HS-5 (cell line): ENCODE results near the gene HOMER2.
"Not testable (repeated sequence)": the region's sequence is repeated elsewhere in the genome, so short reads cannot be mapped to it uniquely, and the experiment has no call there.

Experiments
- DNase-seq: peaks from one replicate; pipeline ENCODE4 v3.0.0-alpha.2; 2012; ENCODE audit warnings: low read depth

HOMER2 gene

GRCh38 chr15:82831894-82832600, 120.5 kb downstream of the HOMER2 start:
- DNase-seq, result no peak

DNA sequence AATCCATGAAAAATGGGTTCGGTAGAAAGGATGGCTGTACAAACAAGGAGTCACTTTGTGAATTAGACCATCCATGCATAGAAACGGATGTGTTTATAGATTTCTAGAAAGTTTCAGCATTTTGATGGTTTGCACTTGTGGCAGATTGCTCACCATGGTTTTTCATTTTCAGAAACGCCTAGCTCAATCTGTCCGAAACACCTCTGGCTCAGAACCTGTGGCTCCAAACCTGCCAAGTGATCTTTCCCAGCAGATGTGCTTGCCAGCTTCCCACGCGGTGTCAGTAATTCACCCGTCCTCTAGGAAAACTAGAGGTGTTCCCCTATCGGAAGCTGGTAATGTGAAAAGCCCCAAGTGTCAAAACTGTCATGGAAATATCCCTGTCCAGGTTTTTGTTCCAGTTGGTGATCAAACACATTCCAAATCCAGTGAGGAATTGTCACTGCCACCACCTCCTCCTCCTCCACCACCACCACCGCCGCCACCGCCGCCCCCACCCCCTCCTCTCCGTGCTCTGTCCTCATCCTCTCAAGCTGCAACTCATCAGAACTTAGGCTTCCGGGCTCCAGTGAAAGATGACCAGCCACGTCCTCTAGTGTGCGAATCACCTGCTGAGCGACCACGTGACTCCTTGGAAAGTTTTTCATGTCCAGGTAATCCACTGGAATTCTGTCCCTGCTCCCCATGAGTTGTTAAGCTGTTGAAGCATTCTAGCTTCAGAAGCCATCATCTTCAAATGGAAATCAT, 121.9 kb downstream of the HOMER2 start:
- no peak for DNase-seq

GRCh38 chr15:82829234-82829633, 123.3 kb downstream of the HOMER2 start:
- no peak for DNase-seq

DNA sequence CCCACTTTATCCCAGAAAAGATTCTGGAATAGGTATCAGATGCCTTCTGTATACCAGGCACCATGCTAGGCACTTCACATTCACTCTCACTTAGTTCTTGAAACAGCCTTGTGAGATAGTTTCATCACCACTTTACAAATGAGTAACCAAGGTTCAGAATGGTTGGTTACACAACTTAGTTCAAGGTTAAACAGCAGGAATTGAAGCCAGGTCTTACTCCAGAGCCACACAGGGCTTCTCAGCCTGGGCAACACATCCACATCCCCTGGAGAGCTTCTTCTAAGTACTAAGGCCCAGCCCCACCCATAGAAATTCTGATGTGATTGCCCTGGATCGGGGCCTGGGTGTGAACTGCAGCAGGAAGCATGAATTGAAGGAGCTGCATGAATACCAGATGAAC, 124.4 kb downstream of the HOMER2 start:
- DNase-seq, result no peak

GRCh38 chr15:82823049-82823448, 129.5 kb downstream of the HOMER2 start:
- DNase-seq, result no peak

GRCh38 chr15:82821851-82822250, 130.7 kb downstream of the HOMER2 start:
- DNase-seq, result not testable (repeated sequence)

- not testable (repeated sequence) for DNase-seq
These were observed 131.1 kb downstream of the HOMER2 start for GRCh38 chr15:82821396-82821795.

GRCh38 chr15:82820128-82820527, 132.4 kb downstream of the HOMER2 start:
- no peak for DNase-seq

GRCh38 chr15:82812994-82813393, 139.5 kb downstream of the HOMER2 start:
- no peak for DNase-seq

DNA sequence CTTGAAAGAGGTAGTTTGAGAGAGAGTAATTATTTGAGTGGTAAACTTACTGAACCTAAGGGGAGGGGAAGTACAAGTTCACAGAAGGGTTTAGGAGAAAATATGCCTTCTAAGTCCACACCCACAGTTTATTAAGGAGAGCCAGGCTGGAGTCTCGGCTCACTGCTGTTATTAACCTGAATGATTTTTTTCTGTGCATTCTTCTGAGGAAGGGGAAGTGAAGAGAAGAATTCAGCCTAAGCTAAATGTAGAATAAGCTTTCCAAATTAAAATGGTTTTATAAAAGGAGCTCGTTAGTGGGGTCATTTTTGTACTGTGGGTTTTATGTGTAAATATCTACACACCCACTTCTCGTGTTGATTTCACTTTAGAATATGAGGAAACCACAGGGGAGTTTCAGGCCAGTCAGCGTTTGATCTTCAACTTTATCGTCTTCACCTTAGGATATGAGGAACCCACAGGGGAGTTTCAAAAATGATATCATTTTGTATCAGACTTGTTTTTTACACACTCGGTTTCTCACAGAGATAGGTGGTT, 141.6 kb downstream of the HOMER2 start:
- DNase-seq, result no peak

- peak; percentile 45 for DNase-seq
These were observed 142.2 kb downstream of the HOMER2 start for GRCh38 chr15:82810061-82810889.

- peak; percentile 86 for DNase-seq
These were observed 143.0 kb downstream of the HOMER2 start, which contains the start of gene WHAMM for GRCh38 chr15:82809308-82810060. TSS of gene WHAMM (plus strand) at chr15:82809628. CDS start at chr15:82809727, 99 bp downstream.

DNA sequence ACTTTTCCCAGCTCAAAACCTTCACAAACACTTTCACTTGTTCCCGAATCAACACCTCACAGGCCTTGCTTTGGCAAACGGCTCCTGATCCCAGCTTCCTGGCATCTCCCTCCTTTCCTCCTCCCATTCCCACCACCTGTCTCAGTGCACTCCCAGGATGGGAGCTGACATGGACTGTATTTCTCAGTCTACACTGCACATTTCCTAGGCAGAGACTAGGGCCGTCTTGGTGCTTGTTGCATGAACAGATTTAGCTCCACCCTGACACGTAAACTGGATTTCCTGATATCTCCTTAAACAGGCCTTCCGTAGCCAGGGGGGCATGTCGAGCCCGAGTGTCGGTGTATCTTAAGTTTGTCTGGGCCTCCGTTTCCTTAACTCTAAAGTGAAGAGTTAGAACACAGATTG, 143.9 kb downstream of the HOMER2 start:
- no peak for DNase-seq

DNA sequence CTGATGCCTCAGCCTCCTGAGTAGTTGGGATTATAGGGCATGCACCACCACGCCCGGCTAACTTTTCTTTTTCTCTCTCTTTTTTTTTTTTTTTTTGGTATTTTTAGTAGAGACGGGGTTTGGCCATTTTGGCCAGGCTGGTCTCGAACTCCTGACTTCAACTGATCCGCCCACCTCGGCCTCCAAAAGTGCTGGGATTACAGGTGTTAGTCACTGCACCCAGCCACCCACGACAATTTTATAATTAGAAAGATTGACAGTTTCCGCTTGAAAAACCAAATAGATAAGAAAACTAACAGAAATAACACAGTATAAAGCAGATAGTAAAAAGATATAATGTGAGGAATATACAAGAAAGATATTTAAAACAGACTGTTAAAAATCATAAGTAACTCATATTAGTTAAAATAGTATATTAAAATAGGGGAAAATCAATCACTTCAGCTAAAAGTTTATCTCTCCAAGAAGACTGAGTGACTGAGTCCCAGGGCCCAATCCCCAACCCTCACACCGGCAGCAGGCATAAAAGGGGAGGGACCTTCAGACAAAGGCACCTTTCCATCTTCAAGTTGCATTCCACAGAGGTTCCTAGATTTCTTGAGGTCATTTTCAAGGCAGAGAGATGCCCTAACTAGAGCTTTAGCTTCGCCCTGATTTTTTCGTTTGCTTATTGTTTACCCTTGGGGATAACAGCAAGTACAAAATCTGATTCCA, 144.4 kb downstream of the HOMER2 start:
- no peak for DNase-seq

DNA sequence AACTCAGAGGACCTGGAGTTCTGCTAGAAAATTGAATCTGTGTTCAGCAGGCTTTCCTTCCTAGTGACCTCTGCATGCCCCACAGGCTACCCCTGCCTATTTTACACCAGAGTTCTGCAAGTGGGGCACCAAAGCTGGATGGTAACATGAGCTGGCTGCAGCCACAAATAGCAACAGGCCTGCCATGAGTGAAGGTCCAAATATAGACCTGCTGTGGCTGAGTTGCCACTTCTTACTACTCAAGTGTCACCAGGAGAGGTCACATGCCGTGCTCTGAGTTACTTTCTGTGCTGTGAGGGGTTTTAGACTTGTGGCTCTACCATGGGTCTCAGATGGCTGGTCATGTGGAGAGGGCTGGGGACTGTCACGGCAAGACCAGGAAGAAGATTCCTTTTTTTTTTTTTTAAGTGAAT, 146.5 kb downstream of the HOMER2 start, which contains the start of gene FSD2:
FSD2 (minus strand) TSS at position 76 of the 413 bp plus-strand sequence. CDS start 18,679 bp downstream, outside the sequence.
- no peak for DNase-seq

DNA sequence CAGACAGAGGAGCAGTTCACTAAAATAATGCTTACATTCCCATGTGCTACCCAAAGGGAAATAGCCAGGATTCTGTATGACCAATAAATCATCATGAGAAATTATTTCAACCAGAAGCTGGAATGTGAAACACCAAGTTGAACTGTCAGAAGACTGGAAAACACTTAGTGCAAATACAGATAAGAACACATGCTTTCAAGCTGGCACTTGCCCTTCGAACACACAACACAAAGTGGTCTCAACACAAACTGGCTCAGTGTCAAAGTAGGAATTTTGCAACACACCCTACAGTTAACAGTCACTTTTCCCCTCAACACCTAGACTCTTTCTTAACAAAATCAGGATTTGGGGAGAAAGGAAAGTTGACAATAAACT, 148.0 kb downstream of the HOMER2 start:
- DNase-seq, result no peak

GRCh38 chr15:82803793-82804574, 148.5 kb downstream of the HOMER2 start:
- DNase-seq, result no peak

DNA sequence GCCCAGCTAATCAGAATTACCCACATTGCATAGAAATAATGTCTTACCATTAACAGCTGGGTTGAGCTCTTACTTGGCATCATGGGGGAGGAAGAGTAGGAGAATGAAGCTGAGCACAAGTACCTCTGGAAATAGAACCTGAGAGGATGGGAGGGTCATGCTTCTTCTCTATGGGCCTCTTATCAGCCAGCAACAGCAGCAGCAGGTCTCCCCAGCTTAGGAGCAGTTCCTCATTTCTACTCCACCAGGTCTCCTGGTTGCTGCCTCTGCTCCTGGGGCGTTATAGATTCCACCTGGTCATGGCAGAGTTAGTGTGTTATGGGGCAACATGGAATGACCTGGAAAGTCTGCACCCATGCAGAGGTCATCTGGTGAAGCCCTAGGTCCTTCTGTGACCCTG, 150.0 kb downstream of the HOMER2 start:
- DNase-seq, result no peak

- DNase-seq, result no peak
These were observed 153.2 kb downstream of the HOMER2 start for GRCh38 chr15:82799183-82799841.
